ENCODE results near the gene KIAA0408.

Gene KIAA0408

DNA sequence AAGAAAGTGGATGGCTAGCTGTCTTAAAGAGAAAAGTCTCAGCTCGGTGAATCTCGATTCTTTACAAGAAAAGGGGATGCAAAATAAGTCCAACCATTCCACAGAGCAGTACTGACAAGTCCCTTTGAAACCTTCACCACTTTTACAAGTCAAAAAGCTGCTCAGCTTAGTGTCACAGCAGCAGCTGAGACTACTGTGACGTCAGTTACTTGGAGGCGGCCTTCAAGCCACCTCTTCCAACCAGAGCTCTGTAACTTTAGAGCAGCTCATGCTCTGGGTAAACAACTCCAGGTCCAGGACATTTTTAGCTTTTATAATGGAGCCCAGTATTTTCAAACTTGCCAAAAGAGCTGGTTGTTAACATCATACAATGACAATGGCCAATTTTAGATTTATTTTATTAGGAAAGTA lies at the start of gene KIAA0408:
Gene KIAA0408 (minus strand): TSS at position 159 of the 411 bp plus-strand sequence. CDS start 5,408 bp downstream, outside the sequence.
- no peak for TF ChIP-seq CTCF (IDR thresholded peaks at IDR 0.05; ENCODE audit: control extremely low read depth, extremely low read depth, low read depth, missing control alignments)
- ChIA-PET POLR2A (no interaction called here), CTCF (interaction anchor here (0.7 to 6.9 kb wide), 9 partner anchors 10 to 88 kb away, joined by 3 to 59 read pairs (median 3); no protein-coding TSS in a partner anchor)
- no peak for DNase-seq (ENCODE audit: extremely low spot score)

- CTCF ChIA-PET, result interaction anchor here (1.2 to 3.9 kb wide), 2 partner anchors 9 to 47 kb away, joined by 3 to 19 read pairs; no protein-coding TSS in a partner anchor
- TF ChIP-seq CTCF (IDR thresholded peaks at IDR 0.05; ENCODE audit: control extremely low read depth, extremely low read depth, low read depth, missing control alignments), result no peak
- DNase-seq (ENCODE audit: extremely low spot score), result no peak
- POLR2A ChIA-PET, result no interaction called here
These were observed 47.7 kb upstream of the KIAA0408 start for GRCh38 chr6:127506894-127507293.

- ChIA-PET CTCF (interaction anchor here (1.1 to 1.9 kb wide), 4 partner anchors 9 to 18 kb away, joined by 3 to 7 read pairs (median 4); no protein-coding TSS in a partner anchor), POLR2A (no interaction called here)
- no peak for TF ChIP-seq CTCF (IDR thresholded peaks at IDR 0.05; ENCODE audit: control extremely low read depth, extremely low read depth, low read depth, missing control alignments)
- DNase-seq (ENCODE audit: extremely low spot score), result no peak
These were observed 43.8 kb upstream of the KIAA0408 start for GRCh38 chr6:127503022-127503421.

DNA sequence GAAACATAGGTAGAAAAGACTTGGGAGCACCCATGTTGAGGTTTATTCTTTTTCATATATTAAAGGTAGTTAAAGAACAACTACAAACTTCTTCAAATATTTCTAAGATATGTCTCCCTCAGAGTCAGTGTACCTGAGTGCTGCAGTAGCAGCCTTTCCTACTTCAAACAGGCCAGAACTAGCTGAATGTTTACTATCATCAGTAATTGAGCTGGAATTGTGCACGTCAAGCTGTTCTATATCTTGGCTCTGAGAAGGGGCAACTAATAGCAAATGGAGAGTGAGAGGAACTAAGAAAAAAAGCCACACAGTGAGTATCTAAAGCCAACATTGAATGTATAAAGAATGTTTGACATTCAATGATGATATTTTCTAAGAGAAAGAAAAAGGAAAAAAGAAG lies 38.2 kb upstream of the KIAA0408 start:
- no peak for DNase-seq (ENCODE audit: extremely low spot score)
- ChIA-PET POLR2A (no interaction called here), CTCF (interaction anchor here (1.2 to 4.6 kb wide), 4 partner anchors 12 to 311 kb away, joined by 3 to 28 read pairs (median 5); no protein-coding TSS in a partner anchor)
- no peak for TF ChIP-seq CTCF (IDR thresholded peaks at IDR 0.05; ENCODE audit: control extremely low read depth, extremely low read depth, low read depth, missing control alignments)

- DNase-seq (ENCODE audit: extremely low spot score), result no peak
- CTCF ChIA-PET, result interaction anchor here (1.2 to 4.6 kb wide), 4 partner anchors 13 to 19 kb away, joined by 3 to 28 read pairs (median 4); no protein-coding TSS in a partner anchor
- POLR2A ChIA-PET, result no interaction called here
- TF ChIP-seq CTCF (IDR thresholded peaks at IDR 0.05; ENCODE audit: control extremely low read depth, extremely low read depth, low read depth, missing control alignments), result no peak
These were observed 37.3 kb upstream of the KIAA0408 start for GRCh38 chr6:127496471-127496870.

DNA sequence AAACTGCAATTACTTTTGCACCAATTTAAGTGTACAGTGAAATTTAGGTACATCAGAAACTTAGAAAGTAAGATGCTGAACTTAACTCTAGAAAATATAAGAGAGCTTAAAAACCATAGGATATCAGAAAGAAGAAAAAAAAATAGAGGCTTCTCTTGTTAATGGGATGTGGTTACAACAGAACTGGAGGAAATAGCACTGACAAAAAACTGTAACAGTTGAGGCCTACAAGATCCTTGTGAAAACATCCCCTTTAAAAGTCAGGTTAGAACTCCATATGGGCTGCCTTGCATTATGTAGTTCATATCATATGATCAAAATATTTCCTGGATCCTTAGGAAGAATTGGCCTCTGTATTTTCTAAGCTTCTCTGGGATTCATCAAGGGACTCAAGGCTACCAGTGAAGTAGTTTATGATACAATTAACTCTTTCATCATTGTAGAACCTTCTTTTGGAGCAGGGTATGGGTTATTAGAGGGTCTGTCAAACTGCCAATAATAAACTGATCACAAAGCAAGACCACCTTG lies 35.1 kb upstream of the KIAA0408 start:
- CTCF ChIA-PET, result interaction anchor here (0.7 to 2.5 kb wide), 3 partner anchors 15 to 44 kb away, joined by 4 to 9 read pairs (median 4); no protein-coding TSS in a partner anchor
- DNase-seq (ENCODE audit: extremely low spot score), result no peak
- POLR2A ChIA-PET, result no interaction called here
- no peak for TF ChIP-seq CTCF (IDR thresholded peaks at IDR 0.05; ENCODE audit: control extremely low read depth, extremely low read depth, low read depth, missing control alignments)
